COLO829 (cell line): ENCODE data around the gene ZNF180.
"Not testable (repeated sequence)": the region's sequence is repeated elsewhere in the genome, so short reads cannot be mapped to it uniquely, and the experiment has no call there.

Source experiments
- DNase-seq: peaks from one replicate; pipeline ENCODE4 v3.0.0; 2012; ENCODE audit warnings: low spot score

Gene ZNF180

GRCh38 chr19:44499962-44500949, at the start of gene ZNF180:
Gene ZNF180, minus strand, starts transcription at chr19:44500522. Its CDS starts 3,188 bp downstream, at chr19:44497334.
- peak; percentile 95 for DNase-seq

DNA sequence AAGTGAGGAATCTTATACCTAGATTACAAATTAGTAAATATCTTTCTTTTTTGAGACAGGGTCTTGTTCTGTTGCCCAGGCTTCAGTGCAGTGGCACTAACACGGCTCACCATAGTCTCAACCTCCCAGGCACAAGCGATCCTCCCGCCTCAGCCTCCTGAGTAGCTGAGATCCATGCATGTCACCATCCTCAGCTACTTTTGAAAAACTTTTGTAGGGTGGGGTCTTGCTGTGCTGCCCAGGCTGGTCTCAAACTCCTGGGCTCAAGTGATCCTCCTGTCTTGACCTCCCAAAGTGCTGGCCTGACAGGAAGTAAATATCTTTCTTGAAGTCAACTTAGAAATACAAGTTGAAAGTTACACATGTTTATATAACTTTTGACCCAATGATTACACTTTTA, 49.2 kb upstream of the ZNF180 start:
- no peak for DNase-seq

GRCh38 chr19:44548736-44549135, 48.4 kb upstream of the ZNF180 start:
- no peak for DNase-seq

DNA sequence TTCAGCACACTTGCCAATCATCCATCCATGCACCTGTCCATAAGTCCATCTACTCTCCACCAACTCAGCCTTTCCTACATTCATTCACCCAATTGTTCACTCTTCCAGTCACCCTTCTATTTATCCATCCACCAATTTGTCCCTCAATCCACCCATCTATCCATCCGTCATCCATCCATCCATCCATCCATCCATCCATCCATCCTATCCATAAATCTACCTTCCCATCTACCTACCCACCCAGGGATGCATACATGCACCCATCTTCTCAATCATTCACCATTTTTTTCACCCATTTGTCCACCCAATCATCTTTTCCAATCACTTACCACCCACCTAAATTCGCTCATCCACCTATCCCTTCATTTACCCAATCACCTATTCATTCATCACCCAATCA, 43.7 kb upstream of the ZNF180 start:
- DNase-seq: no peak

- no peak for DNase-seq
These were observed 42.3 kb upstream of the ZNF180 start for GRCh38 chr19:44542671-44543070.

GRCh38 chr19:44540736-44541135, 40.4 kb upstream of the ZNF180 start:
- DNase-seq: no peak

GRCh38 chr19:44539991-44540390, 39.7 kb upstream of the ZNF180 start:
- no peak for DNase-seq

DNA sequence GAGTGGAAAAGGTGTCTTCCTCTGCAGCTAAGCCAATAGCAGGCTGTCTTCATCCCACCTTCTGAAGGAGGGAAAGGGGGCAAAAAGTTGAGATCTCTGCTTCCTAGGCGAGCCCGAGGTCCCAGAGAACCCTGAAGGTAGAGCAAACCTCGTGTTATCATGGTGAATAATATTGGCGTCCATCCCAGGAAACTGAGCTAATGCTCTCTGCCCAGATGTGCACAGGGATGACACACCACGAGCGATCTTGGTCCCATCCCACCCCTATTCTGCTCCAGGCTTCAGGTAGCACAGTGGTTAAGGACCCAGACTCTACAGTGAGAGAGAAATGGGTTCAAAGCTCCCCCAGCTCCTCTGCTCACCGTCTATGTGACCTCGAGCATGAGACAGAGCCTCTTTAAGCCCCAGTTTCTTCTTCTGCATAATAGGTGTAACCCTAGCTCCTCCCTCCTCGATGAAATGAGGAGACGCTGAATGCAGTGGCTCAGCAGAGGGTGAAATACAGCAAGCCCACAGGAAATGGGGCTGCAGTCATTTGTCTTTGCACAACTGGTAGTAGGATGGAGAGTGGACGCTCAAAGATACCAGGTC, 39.0 kb upstream of the ZNF180 start:
- DNase-seq: no peak

DNA sequence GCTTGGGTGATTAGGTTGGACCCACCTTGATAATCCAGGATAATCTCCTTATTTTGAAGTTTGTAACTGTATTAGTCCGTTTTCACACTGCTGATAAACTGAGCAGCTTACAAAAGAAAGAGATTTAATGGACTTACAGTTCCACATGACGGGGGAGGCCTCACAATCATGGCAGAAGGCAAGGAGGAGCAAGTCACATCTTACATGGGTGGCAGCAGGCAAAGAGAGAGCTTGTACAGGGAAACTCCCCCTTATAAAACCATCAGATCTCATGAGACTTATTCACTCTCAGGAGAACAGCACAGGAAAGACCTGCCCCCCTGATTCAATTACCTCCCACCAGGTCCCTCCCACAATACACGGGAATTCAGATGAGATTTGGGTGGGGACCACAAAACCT, 35.0 kb upstream of the ZNF180 start:
- DNase-seq: not testable (repeated sequence)

GRCh38 chr19:44532819-44533218, 32.5 kb upstream of the ZNF180 start:
- no peak for DNase-seq

DNA sequence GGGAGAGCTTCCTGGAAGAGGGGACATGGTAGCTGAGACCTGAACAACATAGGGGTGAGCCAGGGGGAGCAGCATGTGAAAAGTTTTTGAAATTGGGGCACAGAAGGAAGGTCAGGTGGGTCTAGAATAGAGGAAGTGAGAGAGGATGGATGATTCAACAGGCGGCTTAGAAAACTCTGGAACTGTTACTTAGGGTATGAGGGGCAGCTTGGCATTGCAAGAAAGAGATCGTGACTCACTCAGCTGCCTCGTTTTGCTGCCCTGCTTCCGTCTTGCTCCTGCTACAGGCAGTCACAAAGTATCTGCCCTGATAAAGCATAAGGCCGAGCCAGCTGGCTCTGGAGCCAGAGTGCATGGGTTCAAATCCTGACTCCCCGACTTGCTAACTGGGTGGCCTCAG, 30.5 kb upstream of the ZNF180 start:
- DNase-seq: no peak

GRCh38 chr19:44529536-44529935, 29.2 kb upstream of the ZNF180 start, which contains the start of gene CEACAM20:
Gene CEACAM20, minus strand, starts transcription at chr19:44529675. Its CDS starts 166 bp downstream, at chr19:44529509.
- no peak for DNase-seq

- DNase-seq: no peak
These were observed 27.2 kb upstream of the ZNF180 start for GRCh38 chr19:44527554-44527953.

- no peak for DNase-seq
These were observed 25.6 kb upstream of the ZNF180 start for GRCh38 chr19:44525721-44526430.

DNA sequence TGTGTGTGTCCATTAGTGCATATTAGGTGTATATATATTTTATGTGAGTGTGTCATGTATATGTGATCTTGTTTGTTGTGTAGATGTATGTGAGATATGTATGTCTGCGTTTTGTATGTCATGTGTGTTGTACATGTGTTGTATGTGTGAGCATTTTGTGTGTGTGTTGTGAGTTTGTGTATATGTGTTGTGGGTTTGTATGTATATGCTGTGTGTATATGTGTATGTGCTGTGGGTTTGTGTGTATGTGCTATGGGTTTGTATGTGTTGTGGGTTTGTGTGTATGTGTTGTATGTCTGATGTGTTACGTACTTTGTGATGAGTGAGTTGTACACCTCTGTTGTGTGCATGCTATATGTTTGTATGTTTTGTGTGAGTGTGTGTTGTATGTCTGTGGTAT, 21.0 kb upstream of the ZNF180 start:
- DNase-seq: no peak

DNA sequence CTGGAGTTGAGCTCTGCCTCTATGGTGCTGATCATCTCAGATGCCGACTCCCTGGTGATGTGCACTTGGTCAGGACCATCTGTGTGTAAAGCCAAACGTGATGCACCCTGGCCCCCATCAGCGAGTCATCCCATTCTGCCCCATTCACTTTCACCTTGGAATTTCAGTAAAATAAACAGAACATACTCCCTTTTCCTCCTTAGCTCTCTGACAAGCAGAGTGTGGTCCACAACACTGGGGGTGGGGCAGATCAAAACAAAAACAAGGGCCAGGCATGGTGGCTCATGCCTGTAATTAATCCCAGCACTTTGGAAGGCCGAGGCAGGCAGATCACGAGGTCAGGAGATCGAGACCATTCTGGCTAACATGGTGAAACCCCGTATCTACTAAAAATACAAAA, 16.8 kb upstream of the ZNF180 start:
- DNase-seq: no peak

DNA sequence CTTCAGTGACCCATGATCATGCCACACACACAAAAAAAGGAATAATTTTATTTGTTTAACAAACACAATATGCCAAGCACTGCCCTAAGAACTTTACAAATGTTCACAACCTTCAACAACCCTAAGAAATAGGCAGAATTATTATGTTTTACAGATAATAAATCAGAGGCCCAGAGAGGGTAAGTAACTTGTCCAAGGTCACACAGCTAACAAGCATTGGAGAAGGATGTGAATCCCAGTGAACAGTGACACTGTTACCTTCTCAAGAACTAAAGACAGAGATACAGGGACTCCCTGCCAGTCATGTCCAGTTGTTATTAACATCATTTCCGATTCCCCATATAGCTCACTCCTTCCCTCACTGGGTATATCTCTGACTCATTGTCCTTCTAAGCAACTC, 15.6 kb upstream of the ZNF180 start:
- DNase-seq: no peak

DNA sequence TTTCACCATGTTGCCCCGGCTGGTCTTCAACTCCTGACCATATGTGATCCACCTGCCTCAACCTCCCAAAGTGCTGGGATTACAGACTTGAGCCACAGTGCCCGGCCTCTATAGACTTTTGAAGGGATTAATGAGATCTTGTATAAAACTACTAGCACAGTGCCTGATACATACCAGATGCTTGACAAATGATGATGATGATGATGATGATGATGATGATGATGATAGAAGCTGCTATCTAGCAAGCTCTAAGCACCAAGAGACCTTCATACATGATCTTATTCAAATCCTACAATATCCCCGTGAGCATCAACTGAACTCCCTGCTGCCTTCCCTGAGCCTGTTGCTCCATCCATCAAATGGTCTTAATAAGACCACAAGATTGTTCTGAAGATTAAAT, 14.7 kb upstream of the ZNF180 start:
- no peak for DNase-seq

- peak; percentile 28 for DNase-seq
These were observed 12.3 kb upstream of the ZNF180 start for GRCh38 chr19:44512326-44513298.

DNA sequence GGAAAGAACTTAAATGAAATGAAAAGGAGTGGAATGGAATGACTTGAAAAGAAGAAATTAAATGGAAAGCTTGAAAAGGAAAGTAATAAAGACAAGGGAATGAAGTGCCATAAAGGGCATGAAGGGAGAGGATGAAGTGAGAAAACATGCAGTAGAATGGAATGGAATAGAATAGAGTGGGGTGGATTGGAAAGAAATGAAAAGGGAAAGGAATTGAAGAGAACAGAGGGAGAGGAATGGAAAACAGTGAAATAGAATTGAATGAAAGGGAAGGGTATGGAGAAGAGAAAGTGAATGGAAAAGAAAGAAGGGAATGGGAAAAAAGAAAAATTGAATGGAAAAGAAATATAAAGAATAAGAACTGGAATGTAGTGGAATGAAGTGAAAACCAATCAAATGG, 9.2 kb upstream of the ZNF180 start:
- DNase-seq: no peak

- no peak for DNase-seq
These were observed 763 bp downstream of the ZNF180 start for GRCh38 chr19:44499559-44499958.
